Measurements from ENCODE around the gene F8.
"Not testable (repeated sequence)": the region's sequence is repeated elsewhere in the genome, so short reads cannot be mapped to it uniquely, and the experiment has no call there.

The F8 gene

GRCh38 chrX:154818916-154819770 is 203.4 kb downstream of the F8 start:
- Histone ChIP-seq H3K4me3 (ENCODE audit: low read length) (peak overlapping the region; percentile 13; the same call in 1 of the 2 replicates), H3K9ac (ENCODE audit: low read depth, low read length) (peak overlapping the region; percentile 30; the same call in 1 of the 2 replicates)

DNA sequence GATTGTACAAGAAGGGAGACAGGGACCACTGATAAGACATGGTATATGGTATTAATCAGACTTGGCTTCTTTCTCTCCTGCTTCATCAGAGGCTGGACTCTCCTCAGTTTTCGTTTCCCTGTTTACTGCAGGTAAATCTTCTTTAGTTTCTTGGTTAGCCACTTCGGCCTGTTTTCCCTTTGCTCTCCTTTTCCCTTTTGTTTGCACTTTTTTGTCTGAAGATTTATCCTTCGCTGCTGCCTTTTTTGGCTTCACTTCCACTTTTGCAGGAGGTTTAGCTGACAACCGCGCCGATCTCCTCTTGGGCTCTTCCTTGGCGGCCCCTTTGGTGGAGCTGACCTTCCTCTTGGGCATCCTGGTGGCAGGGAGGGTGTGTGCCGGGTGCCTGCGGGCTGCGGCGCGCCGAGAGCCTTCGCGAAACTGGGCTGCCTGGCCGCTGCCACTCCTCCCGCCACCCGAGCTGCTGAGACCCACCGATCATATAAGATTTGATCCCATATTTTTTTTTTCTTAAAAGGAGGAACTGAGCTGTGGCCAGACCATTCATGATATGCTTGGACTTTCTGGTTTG is 205.4 kb downstream of the F8 start:
- not testable (repeated sequence) for H3K36me3 ChIP-seq (ENCODE audit: insufficient read depth, low read depth, low read length); H3K27me3 ChIP-seq (ENCODE audit: insufficient read depth, low read length); H3K27ac ChIP-seq (ENCODE audit: low read length); H3K9ac ChIP-seq (ENCODE audit: low read depth, low read length); H3K9me3 ChIP-seq (ENCODE audit: insufficient read depth, low read depth, low read length); H3K4me3 ChIP-seq (ENCODE audit: low read length)
- H3K4me1 ChIP-seq (ENCODE audit: insufficient read depth, low read length): peaks cover 19% of the 10 kb centered on the region

More at GRCh38 chrX:154818916-154819770, 203.4 kb downstream of the F8 start:
- Histone ChIP-seq H3K27me3 (ENCODE audit: insufficient read depth, low read length) (no peaks in the 10 kb centered on the region), H3K36me3 (ENCODE audit: insufficient read depth, low read depth, low read length) (no peaks in the 10 kb centered on the region), H3K9me3 (ENCODE audit: insufficient read depth, low read depth, low read length) (no peaks in the 10 kb centered on the region; the same call in 1 of the 2 replicates), H3K4me1 (ENCODE audit: insufficient read depth, low read length) (peaks cover 16% of the 10 kb centered on the region), H3K27ac (ENCODE audit: low read length) (no peak overlapping the region)

GRCh38 chrX:154816326-154816898 is 206.1 kb downstream of the F8 start:
- not testable (repeated sequence) for H3K9me3 ChIP-seq (ENCODE audit: insufficient read depth, low read depth, low read length); H3K27me3 ChIP-seq (ENCODE audit: insufficient read depth, low read length); H3K4me3 ChIP-seq (ENCODE audit: low read length); H3K36me3 ChIP-seq (ENCODE audit: insufficient read depth, low read depth, low read length); H3K9ac ChIP-seq (ENCODE audit: low read depth, low read length); H3K27ac ChIP-seq (ENCODE audit: low read length)
- H3K4me1 ChIP-seq (ENCODE audit: insufficient read depth, low read length): peaks cover 15% of the 10 kb centered on the region; the same call in 1 of the 2 replicates

GRCh38 chrX:154815274-154815818 is 207.2 kb downstream of the F8 start:
- no peak overlapping the region for H3K9ac ChIP-seq (ENCODE audit: low read depth, low read length)
- H3K27me3 ChIP-seq (ENCODE audit: insufficient read depth, low read length): no peaks in the 10 kb centered on the region
- H3K36me3 ChIP-seq (ENCODE audit: insufficient read depth, low read depth, low read length): no peaks in the 10 kb centered on the region
- no peak overlapping the region for H3K4me3 ChIP-seq (ENCODE audit: low read length)
- H3K4me1 ChIP-seq (ENCODE audit: insufficient read depth, low read length): peaks cover 5% of the 10 kb centered on the region; the same call in 1 of the 2 replicates
- H3K27ac ChIP-seq (ENCODE audit: low read length): no peak overlapping the region
- no peaks in the 10 kb centered on the region; the same call in 1 of the 2 replicates for H3K9me3 ChIP-seq (ENCODE audit: insufficient read depth, low read depth, low read length)

DNA sequence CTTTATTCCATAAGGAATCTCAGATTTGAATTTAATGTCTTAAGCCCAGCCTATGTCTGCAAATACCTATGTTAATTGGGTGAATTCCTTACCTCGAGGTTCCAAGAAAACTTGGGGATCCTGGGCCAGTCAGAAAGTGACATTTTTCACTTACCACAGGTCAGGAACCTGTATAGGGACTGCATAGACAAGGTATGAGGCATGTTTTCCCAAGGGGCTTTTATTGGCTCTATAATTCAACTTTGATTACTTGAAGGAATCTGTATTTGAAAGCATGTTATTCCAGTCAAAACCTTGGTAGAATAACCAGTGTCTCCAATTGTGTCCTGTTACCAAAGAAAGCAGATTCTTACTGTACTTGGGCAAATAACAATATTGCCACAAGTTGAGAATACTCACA is 208.7 kb downstream of the F8 start:
- H3K27me3 ChIP-seq (ENCODE audit: insufficient read depth, low read length): no peaks in the 10 kb centered on the region
- H3K4me3 ChIP-seq (ENCODE audit: low read length): no peak overlapping the region
- H3K9ac ChIP-seq (ENCODE audit: low read depth, low read length): no peak overlapping the region

GRCh38 chrX:154812341-154813101 is 210.0 kb downstream of the F8 start:
- Histone ChIP-seq H3K27me3 (ENCODE audit: insufficient read depth, low read length) (no peaks in the 10 kb centered on the region), H3K27ac (ENCODE audit: low read length) (no peak overlapping the region), H3K36me3 (ENCODE audit: insufficient read depth, low read depth, low read length) (no peaks in the 10 kb centered on the region), H3K9me3 (ENCODE audit: insufficient read depth, low read depth, low read length) (no peaks in the 10 kb centered on the region; the same call in 1 of the 2 replicates), H3K9ac (ENCODE audit: low read depth, low read length) (no peak overlapping the region), H3K4me1 (ENCODE audit: insufficient read depth, low read length) (peaks cover 9% of the 10 kb centered on the region; the same call in 1 of the 2 replicates), H3K4me3 (ENCODE audit: low read length) (no peak overlapping the region)

More for the DNA sequence above, 208.7 kb downstream of the F8 start:
- Histone ChIP-seq H3K36me3 (ENCODE audit: insufficient read depth, low read depth, low read length) (no peaks in the 10 kb centered on the region), H3K4me1 (ENCODE audit: insufficient read depth, low read length) (peaks cover 9% of the 10 kb centered on the region; the same call in 1 of the 2 replicates), H3K9me3 (ENCODE audit: insufficient read depth, low read depth, low read length) (no peaks in the 10 kb centered on the region; the same call in 1 of the 2 replicates), H3K27ac (ENCODE audit: low read length) (no peak overlapping the region)

DNA sequence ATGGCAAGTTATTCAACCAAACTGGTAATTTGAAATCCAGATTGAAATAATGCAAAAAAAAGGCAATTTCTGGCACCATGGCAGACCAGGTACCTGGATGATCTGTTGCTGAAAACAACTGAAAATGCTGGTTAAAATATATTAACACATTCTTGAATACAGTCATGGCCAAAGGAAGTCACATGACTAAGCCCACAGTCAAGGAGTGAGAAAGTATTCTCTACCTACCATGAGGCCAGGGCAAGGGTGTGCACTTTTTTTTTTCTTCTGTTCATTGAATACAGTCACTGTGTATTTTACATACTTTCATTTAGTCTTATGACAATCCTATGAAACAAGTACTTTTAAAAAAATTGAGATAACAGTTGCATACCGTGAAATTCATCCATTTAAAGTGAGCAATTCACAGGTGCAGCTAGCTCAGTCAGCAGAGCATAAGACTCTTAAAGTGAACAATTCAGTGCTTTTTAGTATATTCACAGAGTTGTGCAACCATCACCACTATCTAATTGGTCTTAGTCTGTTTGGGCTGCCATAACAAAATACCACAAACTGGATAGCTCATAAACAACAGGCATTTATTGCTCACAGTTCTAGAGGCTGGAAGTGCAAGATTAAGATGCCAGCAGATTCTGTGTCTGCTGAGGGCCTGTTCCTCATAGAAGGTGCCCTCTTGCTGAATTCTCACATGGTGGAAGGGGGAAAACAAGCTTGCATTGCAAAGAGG is 212.4 kb downstream of the F8 start:
- H3K9me3 ChIP-seq (ENCODE audit: insufficient read depth, low read depth, low read length): no peaks in the 10 kb centered on the region
- H3K9ac ChIP-seq (ENCODE audit: low read depth, low read length): no peak overlapping the region
- H3K27me3 ChIP-seq (ENCODE audit: insufficient read depth, low read length): peaks cover 8% of the 10 kb centered on the region; the same call in 1 of the 2 replicates
- no peak overlapping the region for H3K27ac ChIP-seq (ENCODE audit: low read length)
- H3K4me3 ChIP-seq (ENCODE audit: low read length): no peak overlapping the region
- no peaks in the 10 kb centered on the region for H3K36me3 ChIP-seq (ENCODE audit: insufficient read depth, low read depth, low read length)
- peaks cover 9% of the 10 kb centered on the region; the same call in 1 of the 2 replicates for H3K4me1 ChIP-seq (ENCODE audit: insufficient read depth, low read length)

- Histone ChIP-seq H3K4me3 (ENCODE audit: low read length) (no peak overlapping the region), H3K36me3 (ENCODE audit: insufficient read depth, low read depth, low read length) (no peaks in the 10 kb centered on the region), H3K27ac (ENCODE audit: low read length) (no peak overlapping the region), H3K27me3 (ENCODE audit: insufficient read depth, low read length) (peaks cover 40% of the 10 kb centered on the region), H3K9ac (ENCODE audit: low read depth, low read length) (no peak overlapping the region), H3K9me3 (ENCODE audit: insufficient read depth, low read depth, low read length) (no peaks in the 10 kb centered on the region), H3K4me1 (ENCODE audit: insufficient read depth, low read length) (peaks cover 6% of the 10 kb centered on the region; the same call in 1 of the 2 replicates)
These were observed 215.6 kb downstream of the F8 start for GRCh38 chrX:154806837-154807501.

DNA sequence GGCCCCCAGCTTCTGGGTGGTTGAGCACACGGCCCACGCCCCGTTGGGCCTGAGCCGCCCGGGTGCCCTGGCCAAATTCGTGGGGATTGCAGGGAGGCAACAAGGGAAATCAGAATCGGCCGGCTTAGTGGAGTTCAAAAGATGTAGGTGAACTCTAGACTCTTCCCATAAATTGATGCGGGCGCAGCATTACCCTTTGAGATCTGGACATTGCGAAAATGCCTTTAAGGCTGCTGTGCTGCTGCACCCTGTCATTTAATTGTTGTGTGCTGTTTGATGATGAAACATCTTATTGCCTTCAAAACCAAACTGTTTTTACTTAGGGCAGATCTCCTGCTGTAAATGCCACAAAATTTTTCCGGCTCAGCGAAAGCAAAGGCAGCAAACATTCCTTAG is 216.8 kb downstream of the F8 start:
- Histone ChIP-seq H3K9me3 (ENCODE audit: insufficient read depth, low read depth, low read length) (no peaks in the 10 kb centered on the region), H3K27ac (ENCODE audit: low read length) (no peak overlapping the region), H3K4me1 (ENCODE audit: insufficient read depth, low read length) (peaks cover 6% of the 10 kb centered on the region; the same call in 1 of the 2 replicates), H3K27me3 (ENCODE audit: insufficient read depth, low read length) (peaks cover 52% of the 10 kb centered on the region), H3K9ac (ENCODE audit: low read depth, low read length) (no peak overlapping the region; the same call in 1 of the 2 replicates), H3K4me3 (ENCODE audit: low read length) (peak overlapping the region; percentile 55), H3K36me3 (ENCODE audit: insufficient read depth, low read depth, low read length) (no peaks in the 10 kb centered on the region)

- no peaks in the 10 kb centered on the region for H3K36me3 ChIP-seq (ENCODE audit: insufficient read depth, low read depth, low read length)
- no peak within 1 kb of the TSS; the same call in 1 of the 2 replicates for H3K9ac ChIP-seq (ENCODE audit: low read depth, low read length)
- H3K4me3 ChIP-seq (ENCODE audit: low read length): peak within 1 kb of the TSS; percentile 55
- no peak within 1 kb of the TSS for H3K27ac ChIP-seq (ENCODE audit: low read length)
- no peaks in the 10 kb centered on the region for H3K9me3 ChIP-seq (ENCODE audit: insufficient read depth, low read depth, low read length)
- peaks cover 3% of the 10 kb centered on the region; the same call in 1 of the 2 replicates for H3K4me1 ChIP-seq (ENCODE audit: insufficient read depth, low read length)
- peaks cover 58% of the 10 kb centered on the region for H3K27me3 ChIP-seq (ENCODE audit: insufficient read depth, low read length)
These were observed 217.4 kb downstream of the F8 start, which contains the start of gene MPP1 for GRCh38 chrX:154804957-154805695. TSS of gene MPP1 (minus strand) at chrX:154805485. CDS start at chrX:154805373, 112 bp downstream.

Measured in iPS-20b (cell line).